Stimulated activated CD4-positive, alpha-beta T cell treated with anti-CD3 and anti-CD28 coated beads, Interleukin-15, amount 100 ng/mL, for 1 hour (primary cell): ENCODE measurements around the gene CCL23.
A peak's percentile ranks its signal among the peaks of the same experiment; 100 is the strongest.

Experiments
- DNase-seq, 2 donors: peaks; one replicate each; pipeline ENCODE4 v3.0.0-alpha.2; 2020; ENCODE audit warnings: low read depth in 1 of 2, low spot score in 1 of 2

The CCL23 gene

DNA sequence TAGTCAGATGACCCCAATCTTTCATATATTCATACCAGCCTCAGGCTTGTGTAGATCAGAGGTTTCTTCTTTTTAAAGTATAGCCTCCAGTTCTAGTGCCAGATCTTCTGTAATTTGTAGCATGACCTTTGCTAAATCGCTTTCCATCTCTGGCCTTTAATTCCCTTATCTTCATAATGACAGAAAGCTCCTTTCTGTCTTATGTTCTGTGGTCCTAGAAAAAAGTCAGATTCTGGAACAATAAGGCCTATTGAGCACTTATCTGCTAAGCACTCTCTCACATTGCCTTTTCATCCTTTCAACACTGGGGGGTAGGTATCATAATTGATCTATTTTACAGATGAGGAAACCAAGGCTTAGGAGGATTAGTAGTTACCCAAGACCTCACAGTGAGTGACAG is 45.7 kb downstream of the CCL23 start:
- DNase-seq, result no peak

DNA sequence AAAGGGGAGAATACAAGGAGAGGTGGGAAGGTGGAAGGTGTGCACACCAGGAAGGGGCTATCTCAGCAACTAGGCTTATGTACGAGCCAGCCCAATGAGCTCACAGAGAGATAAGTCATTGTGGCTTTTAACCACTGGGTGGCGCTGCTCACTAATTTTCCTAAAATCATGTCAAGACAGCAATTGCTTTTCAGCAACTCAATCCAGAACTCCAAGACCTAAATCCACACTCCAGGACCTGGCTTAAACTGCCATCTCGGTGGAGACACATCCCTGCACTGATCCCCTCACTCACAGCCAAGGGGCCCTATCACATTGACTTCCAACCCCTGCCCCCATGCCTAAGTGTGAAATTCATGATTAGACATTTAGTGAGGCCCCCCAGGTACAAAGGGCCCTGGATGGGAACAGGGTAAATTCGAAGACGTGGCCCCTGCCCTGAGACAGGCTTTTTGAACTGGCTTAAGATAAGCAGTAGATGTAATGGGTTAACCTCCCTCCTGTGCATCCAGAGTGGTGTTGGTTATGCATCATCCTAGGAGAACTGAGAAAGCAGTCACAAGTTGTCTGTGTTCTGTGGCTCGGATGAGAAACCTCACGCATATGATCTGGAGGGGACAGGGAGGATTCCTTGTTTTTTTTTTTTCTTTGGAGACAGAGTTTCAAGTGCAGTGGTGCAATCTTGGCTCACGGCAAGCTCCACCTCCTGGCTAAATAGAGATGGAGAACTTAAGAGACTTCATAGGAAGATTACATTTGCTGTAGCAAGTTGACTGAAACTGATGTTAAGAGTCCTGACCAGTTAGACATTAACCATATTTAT is 48.0 kb downstream of the CCL23 start:
- DNase-seq, result peak; percentile 21 to 30

DNA sequence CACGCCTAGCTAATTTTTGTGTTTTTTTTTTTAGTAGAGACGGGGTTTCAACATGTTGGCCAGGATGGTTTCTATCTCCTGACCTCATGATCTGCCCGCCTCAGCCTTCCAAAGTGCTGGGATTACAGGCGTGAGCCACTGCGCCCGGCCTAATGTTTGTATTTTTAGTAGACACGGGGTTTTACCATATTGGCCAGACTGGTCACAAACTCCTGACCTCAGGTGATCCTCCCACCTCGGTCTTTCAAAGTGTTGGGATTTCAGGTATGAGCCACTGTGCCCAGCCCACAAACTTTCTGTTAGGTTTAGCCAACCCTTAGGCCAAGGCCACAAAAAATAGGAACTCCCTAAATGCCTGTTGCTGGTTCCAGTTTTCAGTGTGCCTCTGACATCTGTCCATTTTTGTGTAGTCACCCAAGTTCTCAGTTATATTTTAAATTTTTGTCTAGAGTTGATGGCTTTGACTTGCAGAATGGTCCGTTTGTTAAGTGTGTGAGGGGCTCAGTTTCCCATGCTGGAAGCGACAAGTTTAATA is 49.2 kb downstream of the CCL23 start:
- DNase-seq, result no peak

DNA sequence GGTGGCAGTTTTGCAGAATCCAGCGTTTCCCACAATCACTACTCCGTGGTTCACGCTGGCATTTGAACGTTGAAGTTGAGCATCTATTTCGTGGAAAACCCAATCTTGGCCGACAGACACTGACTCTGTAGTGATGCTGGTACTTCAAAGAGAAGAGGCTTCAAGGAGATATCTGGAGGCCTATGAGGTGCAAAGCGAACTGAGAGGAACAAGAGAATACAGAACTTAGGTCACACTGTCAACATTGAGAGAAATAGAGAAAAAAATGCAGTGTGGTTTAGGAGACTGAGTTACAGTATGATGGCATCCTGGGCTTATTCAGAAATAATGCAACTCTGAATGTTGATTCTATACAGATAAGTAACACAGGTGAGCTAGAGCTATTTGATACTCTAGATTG is 52.5 kb downstream of the CCL23 start:
- no peak for DNase-seq

DNA sequence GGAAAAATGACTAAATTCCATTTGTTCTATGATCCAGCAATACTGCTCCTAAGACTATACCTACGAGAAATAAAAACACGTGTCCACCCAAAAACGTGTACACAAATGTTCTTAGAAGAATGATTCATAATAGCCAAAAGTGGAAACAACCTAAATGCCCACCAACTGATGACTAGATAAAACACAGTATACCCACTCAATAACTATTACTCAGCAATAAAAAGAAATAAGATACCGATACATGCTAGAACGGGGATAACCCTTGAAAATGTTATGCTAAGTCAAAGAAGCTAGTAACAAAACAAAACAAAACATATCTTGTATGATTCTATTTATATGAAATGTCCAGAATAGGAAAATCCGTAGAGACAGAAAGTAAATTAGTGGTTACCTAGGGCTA is 54.1 kb downstream of the CCL23 start:
- DNase-seq, result no peak
